Measurements from ENCODE around the gene TTL. TPM values are rescaled to one million over a fixed set of nuclear protein-coding genes. Genes with fewer than 3 reads are reported as not detected.
"Not testable (repeated sequence)": the region's sequence is repeated elsewhere in the genome, so short reads cannot be mapped to it uniquely, and the experiment has no call there.

TTL gene
- polyA plus RNA-seq (2012; ENCODE audit: missing spikeins) = 18.4 TPM

DNA sequence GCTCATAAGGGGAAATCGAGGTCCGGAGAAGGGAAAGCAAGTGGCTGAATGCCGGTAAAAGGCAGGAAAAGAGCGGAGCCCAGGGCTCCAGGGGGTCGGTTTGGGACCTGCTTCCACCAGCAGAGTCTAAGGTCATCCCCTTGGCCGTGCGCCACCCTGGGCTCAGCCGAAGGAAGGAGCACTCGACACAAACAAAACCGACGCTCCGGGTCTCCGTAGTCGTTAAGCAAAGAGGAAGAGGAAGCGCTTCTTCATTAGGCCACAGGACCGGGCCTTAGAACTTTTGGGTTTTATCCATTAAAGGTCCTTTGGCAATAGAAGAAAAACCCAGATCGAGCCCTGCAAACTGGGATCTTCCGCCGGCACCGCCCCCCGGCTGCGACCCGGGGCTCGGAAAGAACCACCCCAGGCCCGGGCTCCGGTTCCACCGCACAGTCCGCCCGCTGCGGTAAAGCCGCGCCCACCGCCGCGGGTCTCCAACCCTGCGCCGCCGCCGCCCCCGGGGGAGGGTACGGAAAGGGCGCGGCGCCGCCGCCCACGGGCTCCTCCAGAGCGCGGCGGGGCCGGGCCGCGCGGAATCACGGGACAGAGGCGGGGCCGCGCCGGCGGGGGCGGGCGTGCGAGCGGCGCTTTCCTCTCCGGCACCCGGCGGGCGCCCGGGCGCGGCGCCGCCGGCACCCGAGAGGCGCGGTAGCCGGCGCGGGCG lies at the start of gene TTL:
Gene TTL, plus strand, starts transcription at position 629 of the 706 bp plus-strand sequence. CDS start 189 bp downstream, outside the sequence.
- no peak for TF ChIP-seq POLR2AphosphoS5 (IDR thresholded peaks at IDR 0.05; ENCODE audit: low read depth, low read length)
- peak; percentile 37; the same call in 1 of the 2 replicates for TF ChIP-seq POLR2A (IDR thresholded peaks at IDR 0.05; ENCODE audit: low read depth, low read length)
- FAIRE-seq = peak; percentile 73
- peak; percentile 73 for DNase-seq (ENCODE audit: insufficient read length)

- FAIRE-seq; DNase-seq (ENCODE audit: insufficient read length): not testable (repeated sequence)
These were observed 49.6 kb upstream of the TTL start for GRCh38 chr2:112432390-112432734.

DNA sequence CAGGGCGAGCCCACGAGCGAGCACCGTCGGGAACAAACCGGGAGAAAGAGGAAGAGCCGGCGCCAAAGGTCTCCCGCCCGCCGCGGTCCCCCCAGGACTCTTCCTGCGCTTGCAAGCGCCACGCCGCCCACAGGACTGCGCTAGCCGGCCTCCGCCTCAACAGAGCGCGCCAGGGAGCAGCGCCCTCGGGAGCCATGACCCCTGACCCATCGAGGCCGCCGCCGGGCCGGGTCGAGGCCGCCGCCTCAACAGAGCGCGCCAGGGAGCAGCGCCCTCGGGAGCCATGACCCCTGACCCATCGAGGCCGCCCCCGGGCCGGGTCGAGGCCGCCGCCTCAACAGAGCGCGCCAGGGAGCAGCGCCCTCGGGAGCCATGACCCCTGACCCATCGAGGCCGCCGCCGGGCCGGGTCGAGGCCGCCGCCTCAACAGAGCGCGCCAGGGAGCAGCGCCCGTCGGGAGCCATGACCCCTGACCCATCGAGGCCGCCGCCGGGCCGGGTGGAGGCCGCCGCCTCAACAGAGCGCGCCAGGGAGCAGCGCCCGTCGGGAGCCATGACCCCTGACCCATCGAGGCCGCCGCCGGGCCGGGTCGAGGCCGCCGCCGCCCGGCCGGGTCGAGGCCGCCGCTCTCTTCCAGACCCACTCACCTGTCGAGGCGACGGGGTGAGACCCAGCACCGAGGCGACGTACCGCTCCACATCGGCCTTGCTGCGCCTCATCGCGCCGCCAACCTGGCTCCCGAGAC lies 49.0 kb upstream of the TTL start:
- FAIRE-seq; DNase-seq (ENCODE audit: insufficient read length): not testable (repeated sequence)

GRCh38 chr2:112433480-112433879 lies 48.5 kb upstream of the TTL start, which contains the start of gene RGPD8:
Gene RGPD8 (minus strand): TSS chr2:112433645. CDS start chr2:112433453, 192 bp downstream.
- FAIRE-seq; DNase-seq (ENCODE audit: insufficient read length): not testable (repeated sequence)

DNA sequence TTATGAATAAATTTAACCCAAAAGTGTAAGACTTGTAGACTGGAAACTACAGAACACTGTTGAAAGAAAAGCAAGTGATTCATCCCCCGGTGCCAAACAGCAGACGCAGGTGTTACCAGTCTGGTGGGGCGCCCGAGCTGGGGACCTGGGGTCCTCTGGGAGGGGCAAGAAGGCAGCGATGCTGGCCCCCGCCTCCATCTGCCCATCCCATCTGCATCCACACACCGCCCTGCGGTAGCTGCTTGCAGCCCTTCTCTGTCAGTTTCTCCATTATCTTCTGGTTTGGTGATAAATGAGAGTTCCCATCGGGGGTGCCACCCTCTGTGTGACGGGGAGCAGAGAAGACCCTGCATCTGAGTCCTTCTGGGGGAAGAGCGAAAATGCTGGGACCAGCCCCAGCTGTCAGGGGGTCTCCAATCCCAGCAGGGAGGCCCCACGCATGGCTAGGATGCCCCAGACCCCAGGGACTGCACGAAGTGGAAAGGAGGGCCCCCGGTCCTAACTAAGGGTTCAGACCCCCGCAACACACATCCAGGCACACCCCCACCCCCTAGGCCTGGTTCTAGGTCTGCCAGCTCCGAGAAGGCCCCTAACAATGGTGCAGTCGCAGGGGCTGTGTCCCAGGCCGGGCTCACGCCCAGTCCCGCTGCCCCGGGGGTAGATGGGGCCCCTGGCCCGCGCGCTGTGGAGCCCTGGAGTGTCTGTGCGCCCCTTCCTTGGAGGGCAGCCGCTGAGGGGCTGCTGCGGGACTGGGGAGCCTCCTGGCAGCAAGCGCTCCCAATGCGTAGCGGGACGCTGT lies 47.8 kb upstream of the TTL start:
- FAIRE-seq = no peak
- TF ChIP-seq POLR2AphosphoS5 (IDR thresholded peaks at IDR 0.05; ENCODE audit: low read depth, low read length) (no peak), TAF1 (IDR thresholded peaks at IDR 0.05; ENCODE audit: borderline replicate concordance, low read depth, low read length) (no peak), POLR2A (IDR thresholded peaks at IDR 0.05; ENCODE audit: low read depth, low read length) (no peak)
- DNase-seq (ENCODE audit: insufficient read length) = no peak

DNA sequence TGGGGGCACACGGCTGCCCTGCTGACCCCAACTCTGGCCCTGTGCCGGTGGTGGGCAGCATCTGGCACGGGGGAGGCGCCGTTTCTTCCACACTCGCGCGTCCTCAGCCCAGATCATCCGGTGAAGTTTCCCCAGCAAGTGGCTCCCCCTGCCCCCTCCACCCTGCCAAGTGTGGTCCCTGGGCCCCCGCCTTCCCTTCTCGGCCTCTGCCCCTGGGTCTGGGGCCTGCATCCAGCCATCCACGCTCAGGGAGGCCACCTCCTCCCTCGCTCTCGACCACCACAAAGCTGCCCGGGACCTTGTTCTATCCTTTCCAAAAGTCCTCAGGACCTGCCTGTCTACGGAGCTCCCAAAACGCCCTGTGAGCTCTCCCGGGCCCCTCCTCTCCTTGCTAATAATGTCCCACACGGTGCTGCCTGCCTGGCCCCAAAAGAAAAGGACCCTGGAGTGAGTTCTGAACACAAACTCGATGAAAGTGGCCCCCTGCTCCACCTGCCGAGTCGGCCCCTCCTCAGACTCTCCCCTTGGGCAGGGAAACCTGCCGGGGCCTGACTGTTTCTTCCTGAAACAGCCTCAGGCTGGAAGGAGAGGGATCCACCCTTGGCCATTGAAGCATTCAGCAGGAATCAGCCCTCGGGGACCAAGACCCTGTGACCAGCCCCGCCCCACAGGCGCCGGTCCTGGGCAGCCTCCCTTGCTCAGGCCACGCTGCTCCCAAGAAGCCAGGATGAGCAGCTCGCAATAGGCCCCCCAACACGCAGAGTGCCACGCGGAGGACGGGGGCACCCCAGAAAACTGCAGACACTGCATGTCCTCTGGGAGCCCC lies 46.9 kb upstream of the TTL start:
- not testable (repeated sequence) for FAIRE-seq; DNase-seq (ENCODE audit: insufficient read length)

GRCh38 chr2:112435716-112436431 lies 46.1 kb upstream of the TTL start:
- not testable (repeated sequence) for DNase-seq (ENCODE audit: insufficient read length); FAIRE-seq

DNA sequence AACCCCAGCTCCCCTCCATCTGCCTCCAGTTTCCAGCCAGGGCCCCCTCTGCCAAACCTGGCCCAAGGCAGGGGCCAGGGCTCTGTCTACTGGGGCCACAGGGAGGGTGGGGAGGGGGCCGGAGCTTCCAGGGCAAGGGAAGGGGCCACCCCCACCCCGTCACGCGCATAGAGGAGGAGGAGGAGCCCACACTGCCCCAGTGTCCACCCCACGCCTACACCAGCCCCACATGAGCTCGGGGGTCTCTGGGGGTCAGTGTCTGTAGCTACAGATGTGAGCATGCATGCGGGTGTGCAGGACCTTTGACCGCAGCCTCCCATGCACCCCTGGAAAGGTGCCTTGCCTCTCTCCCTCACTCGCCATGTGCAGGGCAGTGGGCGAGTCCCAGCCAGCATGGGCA lies 45.0 kb upstream of the TTL start:
- FAIRE-seq; DNase-seq (ENCODE audit: insufficient read length): not testable (repeated sequence)

DNA sequence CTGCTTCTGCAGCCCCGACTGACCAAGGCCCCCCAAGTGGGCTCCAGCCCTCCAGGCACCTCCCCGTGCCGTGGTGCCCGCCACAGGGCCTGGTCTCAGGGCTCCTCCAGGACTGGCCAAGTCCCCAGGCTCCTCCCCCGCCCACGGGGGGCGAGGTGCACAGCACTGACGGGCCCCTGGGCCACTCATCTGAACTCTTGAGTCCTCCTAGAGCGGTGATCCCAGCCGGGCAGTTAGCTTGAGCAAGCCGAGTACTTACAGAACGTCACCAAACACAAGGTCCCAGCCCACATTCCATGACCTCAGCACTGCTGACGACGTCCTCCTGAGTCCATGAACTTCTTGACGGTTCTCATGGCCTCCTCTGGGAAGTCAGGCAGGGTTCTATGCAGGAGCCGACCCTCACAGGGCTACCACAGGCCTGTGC lies 44.5 kb upstream of the TTL start:
- not testable (repeated sequence) for DNase-seq (ENCODE audit: insufficient read length); FAIRE-seq

- FAIRE-seq; DNase-seq (ENCODE audit: insufficient read length): not testable (repeated sequence)
These were observed 43.2 kb upstream of the TTL start for GRCh38 chr2:112438603-112439261.

GRCh38 chr2:112444256-112444655 lies 37.7 kb upstream of the TTL start:
- not testable (repeated sequence) for FAIRE-seq

GRCh38 chr2:112449854-112450253 lies 32.1 kb upstream of the TTL start:
- no peak for TF ChIP-seq POLR2A (IDR thresholded peaks at IDR 0.05; ENCODE audit: low read depth, low read length)
- TF ChIP-seq POLR2AphosphoS5 (IDR thresholded peaks at IDR 0.05; ENCODE audit: low read depth, low read length) = no peak
- no peak for TF ChIP-seq TAF1 (IDR thresholded peaks at IDR 0.05; ENCODE audit: borderline replicate concordance, low read depth, low read length)
- DNase-seq (ENCODE audit: insufficient read length) (no peak), FAIRE-seq (no peak)

More at GRCh38 chr2:112444256-112444655, 37.7 kb upstream of the TTL start:
- not testable (repeated sequence) for DNase-seq (ENCODE audit: insufficient read length)
